H7 (cell line): Measurements from ENCODE around the gene TMPRSS13. TPM values are rescaled to one million over a fixed set of nuclear protein-coding genes. Genes with fewer than 3 reads are reported as not detected.
"Not testable (repeated sequence)": the region's sequence is repeated elsewhere in the genome, so short reads cannot be mapped to it uniquely, and the experiment has no call there.

ENCODE experiments used
- DNase-seq: peaks from one replicate; pipeline ENCODE4 v3.0.0; 2012
- H3K27me3 ChIP-seq: 2 replicates; pipeline ENCODE4 v1.6.0; 2011; ENCODE audit warnings: mild to moderate bottlenecking, low read length; ENCODE audit not compliant: control insufficient read depth, insufficient read depth
- H3K36me3 ChIP-seq: replicated peaks from 2 replicates; pipeline ENCODE4 v1.5.1; 2011; ENCODE audit warnings: low read length; ENCODE audit not compliant: control insufficient read depth, insufficient read depth
- H3K4me3 ChIP-seq: 2 replicates; pipeline ENCODE4 v1.5.1; 2011; ENCODE audit warnings: low read depth, mild to moderate bottlenecking, control low read depth, low read length, moderate library complexity; ENCODE audit not compliant: insufficient read depth
- total RNA-seq: library from RNA; depleted of rRNA; stranded (reverse); fragments of >200 nt; shearing (Covaris generic); gene quantifications from 2 replicates; pipeline ENCODE4 v1.2.3, GENCODE V29; 2014

TMPRSS13 gene
- total RNA-seq, 1 experiment from 2014 or later = 0.31 TPM

DNA sequence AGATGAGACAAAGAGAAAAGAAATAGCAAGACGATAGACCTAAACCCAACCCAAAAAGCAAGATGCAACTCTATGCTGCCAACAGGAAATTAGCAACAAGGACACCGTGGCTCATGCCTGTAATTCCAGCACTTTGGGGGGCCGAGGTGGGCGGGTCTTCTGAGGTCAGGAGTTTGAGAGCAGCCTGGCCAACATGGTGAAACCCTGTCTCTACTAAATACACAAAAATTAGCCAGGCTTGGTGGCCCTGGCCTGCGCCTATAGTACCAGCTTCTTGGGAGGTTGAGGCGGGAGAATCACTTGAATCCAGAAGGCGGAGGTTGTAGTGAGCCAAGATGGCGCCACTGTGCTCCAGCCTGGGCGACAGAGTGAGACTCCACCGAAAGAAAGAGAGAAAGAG lies 32.7 kb upstream of the TMPRSS13 start:
- Histone ChIP-seq H3K4me3 (no peak overlapping the region), H3K27me3 (no peaks in the 10 kb centered on the region), H3K36me3 (no peaks in the 10 kb centered on the region)
- DNase-seq = no peak

DNA sequence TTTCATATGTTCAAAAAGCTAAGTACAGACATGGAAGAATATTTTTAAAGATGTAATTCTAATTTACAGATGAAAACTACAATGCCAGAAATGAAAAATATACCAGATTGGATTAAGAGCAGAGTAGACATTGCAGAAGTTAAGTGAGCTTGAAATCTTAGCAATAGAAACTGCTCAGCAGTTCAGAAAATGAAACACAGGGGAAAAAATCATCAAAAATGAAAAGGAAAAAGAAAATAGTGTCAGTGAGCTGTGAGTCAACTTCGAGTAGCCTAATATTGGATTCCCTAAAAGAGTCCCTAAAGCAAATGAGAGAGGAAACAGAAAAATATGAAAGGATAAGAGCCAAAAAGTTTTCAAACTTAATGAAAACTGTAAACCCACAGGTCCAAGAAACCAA lies 31.2 kb upstream of the TMPRSS13 start:
- Histone ChIP-seq H3K36me3 (no peaks in the 10 kb centered on the region), H3K27me3 (no peaks in the 10 kb centered on the region), H3K4me3 (no peak overlapping the region)
- no peak for DNase-seq

DNA sequence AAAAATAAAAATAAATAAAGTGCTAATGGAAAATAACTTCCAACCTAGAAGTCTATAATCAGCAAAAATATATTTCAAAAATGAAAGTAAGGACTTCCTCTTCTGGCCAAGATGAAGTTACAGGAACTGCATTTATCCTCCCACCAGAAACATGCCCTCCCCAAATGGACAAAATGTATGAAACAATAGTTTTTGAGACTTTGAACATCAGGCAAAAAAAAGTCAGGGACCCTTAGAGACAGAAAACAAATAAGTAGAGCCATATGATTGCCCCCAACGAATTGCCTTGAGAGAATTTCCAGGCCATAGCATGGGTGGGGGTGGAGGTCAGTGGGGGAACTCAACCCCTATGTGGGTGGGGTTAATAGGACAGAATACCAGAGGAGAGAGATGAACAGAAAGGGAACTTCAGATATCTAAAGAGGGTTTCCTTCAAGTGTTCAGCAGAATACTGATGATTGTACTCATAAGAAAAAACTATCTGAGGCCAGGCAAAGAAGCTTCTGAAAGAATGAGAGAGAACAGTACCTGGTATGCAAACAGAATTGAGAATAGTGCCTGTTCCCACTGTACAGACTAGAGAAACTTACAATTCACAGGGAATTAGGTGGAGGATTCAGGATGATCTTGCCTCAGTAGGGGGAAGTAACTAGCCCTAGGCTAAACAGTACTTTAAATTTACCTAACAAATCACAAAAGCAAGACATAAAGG lies 30.4 kb upstream of the TMPRSS13 start:
- Histone ChIP-seq H3K27me3 (no peaks in the 10 kb centered on the region), H3K36me3 (no peaks in the 10 kb centered on the region), H3K4me3 (no peak overlapping the region)
- DNase-seq = no peak

DNA sequence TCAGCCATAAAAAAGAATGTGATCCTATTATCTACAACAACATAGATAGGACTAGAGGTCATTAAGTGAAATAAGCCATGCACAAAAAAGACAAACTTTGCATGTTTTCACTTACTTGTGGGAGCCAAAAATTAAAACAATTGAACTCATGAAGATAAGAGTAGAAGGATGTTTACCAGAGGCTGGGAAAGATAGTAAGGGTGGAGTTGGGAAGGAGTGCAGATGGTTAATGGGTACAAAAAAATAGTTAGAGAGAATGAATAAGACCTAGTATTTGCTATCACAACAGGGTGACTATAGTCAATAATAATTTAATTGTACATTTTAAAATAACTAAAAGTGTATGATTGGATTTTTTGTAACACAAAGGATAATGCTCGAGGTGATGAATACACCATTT lies 29.7 kb upstream of the TMPRSS13 start:
- Histone ChIP-seq H3K27me3 (no peaks in the 10 kb centered on the region), H3K4me3 (no peak overlapping the region), H3K36me3 (no peaks in the 10 kb centered on the region)
- DNase-seq = no peak

DNA sequence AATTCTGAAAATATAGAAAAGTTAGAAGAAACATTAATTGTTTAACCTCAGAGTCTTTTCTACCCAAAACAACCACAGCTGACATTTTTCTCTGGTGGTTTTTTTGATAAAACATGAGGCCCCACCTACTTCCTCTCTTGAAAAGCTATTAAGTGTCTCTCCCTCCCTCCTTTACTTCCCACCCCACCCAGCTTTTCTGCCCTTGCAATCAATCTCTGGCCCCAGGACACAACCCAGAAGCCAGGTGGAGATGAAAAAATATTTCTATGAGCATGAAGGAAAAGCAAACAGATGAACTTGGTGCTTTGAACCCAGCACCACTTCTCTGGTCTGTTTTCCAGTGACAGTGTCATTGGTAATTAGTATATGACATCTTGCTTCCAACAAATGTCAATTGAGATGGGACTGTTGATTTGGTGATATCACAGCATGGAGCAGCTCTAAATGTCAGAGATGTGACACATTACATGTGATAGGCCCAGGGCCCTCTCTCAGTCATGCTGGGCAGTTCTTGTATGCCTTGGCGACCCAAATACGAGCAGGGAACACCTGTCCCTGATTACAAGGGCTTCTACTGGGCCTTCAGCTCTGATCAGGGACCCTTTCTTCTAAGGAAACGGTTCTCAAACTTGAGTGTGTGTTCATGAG lies 23.9 kb upstream of the TMPRSS13 start:
- no peak for DNase-seq
- Histone ChIP-seq H3K36me3 (no peaks in the 10 kb centered on the region), H3K4me3 (no peak overlapping the region), H3K27me3 (no peaks in the 10 kb centered on the region)

DNA sequence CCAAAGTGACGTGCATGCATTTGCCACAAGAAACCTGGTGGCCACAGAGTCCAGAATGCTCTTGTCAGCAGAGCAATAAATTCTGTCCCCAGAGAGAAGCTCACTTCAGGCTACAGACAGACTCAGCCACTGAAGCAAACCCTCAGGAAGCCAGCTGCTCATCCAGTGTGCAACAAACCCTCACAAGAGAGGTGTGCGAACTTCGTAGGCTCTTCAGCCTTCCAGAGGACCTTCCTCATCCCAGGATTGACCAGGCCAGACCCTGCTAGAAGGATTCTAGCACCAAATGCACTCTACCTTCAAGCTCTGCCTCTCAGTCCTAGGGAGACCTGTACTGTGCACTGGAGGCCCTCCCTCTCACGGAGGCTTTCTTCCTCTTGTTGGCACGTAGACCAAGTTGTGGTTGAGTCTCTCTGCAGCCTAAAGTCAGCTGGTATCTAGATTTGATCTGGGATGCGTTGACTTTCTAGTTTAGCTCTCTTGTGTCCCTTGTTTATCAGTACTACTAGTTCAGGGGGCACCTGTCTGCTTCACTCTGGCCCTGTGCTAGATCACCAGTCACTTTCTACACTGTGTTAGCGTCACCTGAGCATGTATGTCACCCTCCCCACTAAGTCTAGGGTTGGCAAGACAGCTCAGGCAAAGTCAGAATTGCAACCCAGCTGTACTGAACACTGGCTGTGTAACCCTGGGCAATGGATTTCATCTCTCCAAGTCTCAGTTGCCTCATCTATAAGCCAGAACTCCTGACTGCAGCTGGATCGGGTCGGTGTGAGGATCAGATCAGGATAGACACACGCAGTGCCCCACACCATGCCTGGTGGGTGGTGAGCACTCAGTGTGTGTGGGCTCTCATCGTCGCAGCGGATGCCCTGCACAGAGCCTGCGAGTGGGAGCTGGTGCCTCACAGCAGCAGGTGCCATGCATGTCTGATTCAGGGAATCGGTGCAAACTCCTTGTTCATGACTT lies 22.1 kb upstream of the TMPRSS13 start:
- no peaks in the 10 kb centered on the region for H3K27me3 ChIP-seq
- no peak overlapping the region for H3K4me3 ChIP-seq
- DNase-seq = no peak
- no peaks in the 10 kb centered on the region for H3K36me3 ChIP-seq

DNA sequence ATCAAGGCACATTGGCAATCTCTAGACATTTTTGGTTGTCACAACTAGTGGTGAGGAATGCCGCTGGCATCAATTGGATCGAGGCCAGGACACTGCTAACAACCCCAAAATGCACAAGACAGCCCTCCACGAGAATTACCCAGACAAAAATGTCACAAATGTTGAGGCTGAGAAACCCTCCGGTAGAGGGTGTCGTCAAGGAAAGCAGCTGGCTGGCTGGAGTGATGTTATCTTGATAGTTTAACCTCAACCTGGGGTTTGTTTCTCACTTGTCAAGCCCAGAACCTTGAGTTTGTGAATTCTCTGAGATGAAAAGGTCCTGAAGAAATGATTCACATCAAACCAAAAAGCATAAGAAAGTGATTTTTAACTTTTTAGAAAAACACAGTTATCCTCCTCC lies 21.1 kb upstream of the TMPRSS13 start:
- H3K27me3 ChIP-seq = no peaks in the 10 kb centered on the region
- no peak overlapping the region for H3K4me3 ChIP-seq
- H3K36me3 ChIP-seq = no peaks in the 10 kb centered on the region
- DNase-seq = no peak

DNA sequence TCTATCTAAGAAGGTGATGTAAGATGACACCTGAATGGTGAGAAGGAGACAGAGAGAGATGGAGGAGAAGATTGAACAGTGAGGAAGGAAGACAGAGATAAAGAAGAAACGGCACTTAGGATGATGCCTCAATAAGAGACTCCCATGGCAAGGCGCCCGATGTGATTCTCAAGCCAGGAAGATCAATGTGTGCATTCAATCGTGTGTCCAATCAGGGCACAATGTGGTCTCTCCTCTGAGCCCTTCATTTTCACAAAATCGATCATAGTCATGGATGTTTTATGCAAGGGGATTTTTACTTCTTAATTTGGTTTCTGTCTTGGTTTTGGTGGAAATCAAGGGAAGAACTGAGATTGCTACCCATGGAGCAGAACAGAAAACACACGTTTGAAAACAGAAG lies 19.9 kb upstream of the TMPRSS13 start:
- no peaks in the 10 kb centered on the region for H3K36me3 ChIP-seq
- no peak for DNase-seq
- no peak overlapping the region for H3K4me3 ChIP-seq
- no peaks in the 10 kb centered on the region for H3K27me3 ChIP-seq

DNA sequence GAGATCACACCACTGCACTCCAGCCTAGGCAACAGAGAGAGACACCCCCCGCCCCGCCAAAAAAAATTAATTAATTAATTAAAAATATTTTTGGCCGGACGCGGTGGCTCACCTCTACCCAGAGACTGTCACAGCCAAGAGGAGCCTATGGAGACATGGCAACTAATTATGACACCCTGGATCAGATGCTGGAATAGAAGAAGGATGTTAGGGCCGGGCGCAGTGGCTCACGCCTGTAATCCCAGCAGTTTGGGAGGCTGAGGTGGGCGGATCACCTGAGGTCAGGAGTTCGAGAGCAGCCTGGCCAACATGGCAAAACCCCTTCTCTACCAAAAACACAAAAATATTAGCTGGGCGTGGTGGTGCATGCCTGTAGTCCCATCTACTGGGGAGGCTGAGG lies 19.3 kb upstream of the TMPRSS13 start:
- DNase-seq, H3K27me3 ChIP-seq, H3K4me3 ChIP-seq, H3K36me3 ChIP-seq: not testable (repeated sequence)

DNA sequence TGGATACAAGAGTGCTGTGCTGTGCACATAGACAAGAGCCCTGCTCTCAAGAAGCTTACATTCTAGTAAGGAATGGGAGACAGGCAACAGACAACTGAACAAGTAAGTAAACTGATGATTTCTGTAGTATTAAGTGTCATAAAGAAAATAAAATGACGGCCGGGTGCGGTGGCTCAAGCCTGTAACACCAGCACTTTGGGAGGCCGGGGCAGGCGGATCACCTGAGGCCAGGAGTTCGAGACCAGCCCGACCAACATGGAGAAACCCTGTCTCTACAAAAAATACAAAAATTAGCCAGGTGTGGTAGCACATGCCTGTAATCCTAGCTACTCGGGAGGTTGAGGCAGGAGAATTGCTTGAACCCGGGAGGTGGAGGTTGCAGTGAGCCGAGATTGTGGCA lies 18.5 kb upstream of the TMPRSS13 start:
- not testable (repeated sequence) for H3K36me3 ChIP-seq, DNase-seq, H3K27me3 ChIP-seq, H3K4me3 ChIP-seq

DNA sequence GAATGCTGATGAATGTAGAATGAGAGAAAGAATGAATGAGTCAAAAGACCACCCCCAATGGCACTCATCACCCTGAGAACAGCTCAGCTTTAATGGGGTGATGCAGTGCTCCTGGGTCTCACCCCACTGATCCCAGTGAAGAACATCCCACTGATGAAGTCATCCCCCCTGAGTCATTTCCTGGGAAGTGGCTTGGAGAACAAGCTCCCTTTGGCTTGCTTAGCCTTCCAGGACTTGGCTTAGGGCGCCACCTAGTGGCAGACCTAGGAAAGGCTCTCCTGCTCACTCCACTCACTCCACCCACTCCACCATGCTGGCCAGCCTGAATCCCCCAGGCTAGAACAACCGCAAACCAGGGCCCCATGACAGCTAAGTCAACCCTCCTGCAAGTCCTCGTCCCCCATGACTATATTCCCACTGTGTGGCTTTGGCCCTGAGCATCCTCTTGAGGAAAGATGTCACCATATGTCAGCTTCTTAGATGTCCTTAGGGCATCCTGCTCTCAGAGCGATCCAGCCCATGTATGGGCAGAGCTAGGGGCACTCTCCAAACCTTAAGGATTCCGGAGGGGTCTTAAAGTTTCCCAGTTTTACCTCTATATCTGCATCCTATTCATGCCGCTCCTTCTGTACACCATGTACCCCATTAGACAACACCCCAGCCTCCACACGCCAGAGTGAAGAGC lies 17.8 kb upstream of the TMPRSS13 start:
- Histone ChIP-seq H3K4me3 (no peak overlapping the region), H3K27me3 (no peaks in the 10 kb centered on the region), H3K36me3 (no peaks in the 10 kb centered on the region)
- peak; percentile 87 for DNase-seq

DNA sequence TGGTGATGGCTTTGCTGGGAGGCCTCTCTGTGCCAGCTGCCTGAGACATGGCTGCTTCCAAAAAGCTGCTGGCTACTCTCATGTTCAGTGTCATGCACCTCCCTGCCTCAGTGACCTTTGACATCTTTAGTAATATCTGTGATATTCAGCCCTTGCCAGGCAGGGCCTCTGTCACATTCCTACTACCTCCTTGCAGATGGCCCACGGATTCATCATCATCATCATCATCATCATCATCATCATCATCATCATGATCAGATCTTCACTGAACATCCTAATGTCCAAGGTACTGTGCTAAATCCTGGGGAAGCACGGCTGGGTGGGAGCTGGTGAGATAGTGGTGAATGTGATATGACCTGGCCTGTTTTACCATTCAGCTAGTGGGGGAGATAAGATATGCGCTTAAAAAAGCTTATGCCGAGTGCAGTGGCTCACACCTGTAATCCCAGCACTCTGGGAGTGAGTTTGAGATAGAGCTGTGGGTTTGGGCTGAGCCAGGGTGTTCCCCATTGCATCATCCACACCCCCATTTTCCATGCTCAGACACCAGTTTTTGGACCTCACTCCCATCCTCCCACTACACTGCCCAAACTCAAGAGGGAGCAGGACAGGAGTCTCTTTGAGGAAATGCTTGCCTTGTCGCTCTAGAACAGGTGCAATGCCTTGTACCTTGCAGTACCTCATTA lies 17.1 kb upstream of the TMPRSS13 start:
- Histone ChIP-seq H3K27me3 (no peaks in the 10 kb centered on the region), H3K4me3 (no peak overlapping the region), H3K36me3 (no peaks in the 10 kb centered on the region)
- no peak for DNase-seq

DNA sequence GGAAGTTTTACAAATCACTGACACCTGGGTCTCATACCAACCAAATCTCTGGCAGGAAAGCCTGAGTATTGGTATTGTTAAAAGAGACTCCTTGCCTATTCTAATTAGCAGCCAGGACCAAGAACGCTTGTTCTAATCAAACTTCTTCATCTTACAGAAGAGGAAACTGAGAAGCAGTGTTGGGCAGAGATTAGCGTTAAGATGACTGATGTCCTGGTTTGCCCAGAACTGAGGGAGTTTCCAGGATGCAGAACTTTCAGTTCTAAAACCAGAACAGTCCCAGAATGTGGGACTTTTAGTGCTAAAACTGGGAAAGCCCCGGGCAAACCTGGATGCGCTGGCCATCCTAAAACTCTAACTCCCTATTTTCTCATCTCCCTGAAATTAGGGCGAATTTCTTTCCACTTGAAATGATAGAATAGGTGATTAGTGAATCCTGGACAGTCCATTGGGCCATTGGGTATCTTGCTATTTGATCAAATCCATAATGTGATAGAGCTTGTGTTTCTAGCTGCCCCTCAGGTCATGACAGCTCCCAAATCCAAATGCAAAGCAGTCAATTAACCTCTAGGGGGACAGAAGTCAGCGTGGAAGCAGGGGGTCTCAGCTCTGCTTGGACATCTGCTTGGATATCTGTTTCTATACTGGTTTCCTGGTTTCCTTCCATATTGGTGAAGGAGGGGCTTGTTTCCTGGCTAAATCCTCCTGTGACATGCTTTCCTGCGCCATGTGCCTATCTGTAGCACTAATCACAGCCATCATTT lies 16.0 kb upstream of the TMPRSS13 start:
- no peaks in the 10 kb centered on the region for H3K27me3 ChIP-seq
- DNase-seq = peak; percentile 60
- no peak overlapping the region for H3K4me3 ChIP-seq
- no peaks in the 10 kb centered on the region for H3K36me3 ChIP-seq
